ENCODE results near the gene RASA2.

The RASA2 gene

DNA sequence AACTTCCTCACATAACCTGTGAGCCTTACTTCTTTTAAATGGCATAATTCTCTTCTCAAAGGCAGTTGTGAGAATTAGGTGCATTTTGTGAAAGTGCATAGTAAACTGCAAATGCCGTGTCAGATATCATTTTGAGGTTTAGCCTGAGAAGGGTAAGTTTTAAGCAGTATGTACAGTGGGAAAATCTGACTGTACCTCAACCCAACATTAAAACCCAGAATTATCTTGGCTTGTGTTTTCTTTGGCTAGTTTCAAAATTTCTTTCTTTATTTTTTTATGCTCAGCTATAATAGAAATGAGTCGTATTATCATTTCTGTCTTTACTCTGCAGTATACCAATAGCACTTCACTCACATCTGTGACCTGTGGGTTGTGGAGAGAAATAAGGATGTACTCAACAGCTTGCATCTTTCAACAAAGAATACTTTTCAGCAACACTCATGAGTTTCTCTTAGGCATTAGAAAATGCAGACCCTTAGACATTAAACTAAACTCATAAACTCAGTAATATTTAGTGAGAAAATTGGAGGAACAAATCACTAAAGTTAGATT, 65.7 kb downstream of the RASA2 start:
- Histone ChIP-seq H3K79me2 (ENCODE audit: insufficient read depth, low read depth) (no peaks in the 10 kb centered on the region), H3K4me2 (no peak overlapping the region), H3K27ac (no peak overlapping the region), H3K36me3 (ENCODE audit: insufficient read depth) (no peaks in the 10 kb centered on the region), H3K4me1 (ENCODE audit: low read depth, poor library complexity, severe bottlenecking) (no peaks in the 10 kb centered on the region), H3K9ac (no peak overlapping the region), H3K27me3 (ENCODE audit: insufficient read depth, low read depth) (no peaks in the 10 kb centered on the region), H4K20me1 (ENCODE audit: insufficient read depth) (no peaks in the 10 kb centered on the region), H2AFZ (ENCODE audit: low read depth) (no peak overlapping the region), H3K4me3 (IDR thresholded peaks at IDR 0.05; ENCODE audit: insufficient read depth, low read depth, low read length) (no peak overlapping the region)
- TF ChIP-seq, protein P1, sequence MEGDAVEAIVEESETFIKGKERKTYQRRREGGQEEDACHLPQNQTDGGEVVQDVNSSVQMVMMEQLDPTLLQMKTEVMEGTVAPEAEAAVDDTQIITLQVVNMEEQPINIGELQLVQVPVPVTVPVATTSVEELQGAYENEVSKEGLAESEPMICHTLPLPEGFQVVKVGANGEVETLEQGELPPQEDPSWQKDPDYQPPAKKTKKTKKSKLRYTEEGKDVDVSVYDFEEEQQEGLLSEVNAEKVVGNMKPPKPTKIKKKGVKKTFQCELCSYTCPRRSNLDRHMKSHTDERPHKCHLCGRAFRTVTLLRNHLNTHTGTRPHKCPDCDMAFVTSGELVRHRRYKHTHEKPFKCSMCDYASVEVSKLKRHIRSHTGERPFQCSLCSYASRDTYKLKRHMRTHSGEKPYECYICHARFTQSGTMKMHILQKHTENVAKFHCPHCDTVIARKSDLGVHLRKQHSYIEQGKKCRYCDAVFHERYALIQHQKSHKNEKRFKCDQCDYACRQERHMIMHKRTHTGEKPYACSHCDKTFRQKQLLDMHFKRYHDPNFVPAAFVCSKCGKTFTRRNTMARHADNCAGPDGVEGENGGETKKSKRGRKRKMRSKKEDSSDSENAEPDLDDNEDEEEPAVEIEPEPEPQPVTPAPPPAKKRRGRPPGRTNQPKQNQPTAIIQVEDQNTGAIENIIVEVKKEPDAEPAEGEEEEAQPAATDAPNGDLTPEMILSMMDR (conservative IDR thresholded peaks at IDR 0.05; ENCODE audit: low read depth, low read length) = no peak

DNA sequence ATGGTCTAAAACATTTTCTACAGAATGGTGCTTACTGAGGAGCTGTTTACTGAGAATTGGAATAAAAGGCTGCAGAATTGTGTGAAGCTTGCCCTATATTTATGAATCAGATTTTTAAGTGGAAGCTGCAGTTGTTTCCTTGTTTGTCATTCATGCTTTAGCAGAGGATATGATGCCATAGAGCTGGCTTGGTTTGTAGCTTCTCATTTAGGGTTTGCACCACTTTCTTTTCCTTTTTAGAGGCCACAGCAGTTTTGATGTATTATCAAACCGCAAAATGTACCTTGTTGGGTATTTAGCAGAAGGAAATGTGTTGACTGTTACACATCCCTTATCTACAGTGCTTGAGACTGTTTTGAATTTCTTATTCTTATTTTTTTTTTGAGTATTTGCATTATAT, 66.2 kb downstream of the RASA2 start:
- Histone ChIP-seq H3K4me3 (IDR thresholded peaks at IDR 0.05; ENCODE audit: insufficient read depth, low read depth, low read length) (no peak overlapping the region), H3K27ac (no peak overlapping the region), H3K4me2 (no peak overlapping the region), H3K9ac (no peak overlapping the region), H3K4me1 (ENCODE audit: low read depth, poor library complexity, severe bottlenecking) (no peaks in the 10 kb centered on the region), H3K27me3 (ENCODE audit: insufficient read depth, low read depth) (no peaks in the 10 kb centered on the region), H2AFZ (ENCODE audit: low read depth) (no peak overlapping the region), H3K79me2 (ENCODE audit: insufficient read depth, low read depth) (no peaks in the 10 kb centered on the region), H4K20me1 (ENCODE audit: insufficient read depth) (no peaks in the 10 kb centered on the region), H3K36me3 (ENCODE audit: insufficient read depth) (no peaks in the 10 kb centered on the region)
- TF ChIP-seq, protein P1 (conservative IDR thresholded peaks at IDR 0.05; ENCODE audit: low read depth, low read length) = no peak

DNA sequence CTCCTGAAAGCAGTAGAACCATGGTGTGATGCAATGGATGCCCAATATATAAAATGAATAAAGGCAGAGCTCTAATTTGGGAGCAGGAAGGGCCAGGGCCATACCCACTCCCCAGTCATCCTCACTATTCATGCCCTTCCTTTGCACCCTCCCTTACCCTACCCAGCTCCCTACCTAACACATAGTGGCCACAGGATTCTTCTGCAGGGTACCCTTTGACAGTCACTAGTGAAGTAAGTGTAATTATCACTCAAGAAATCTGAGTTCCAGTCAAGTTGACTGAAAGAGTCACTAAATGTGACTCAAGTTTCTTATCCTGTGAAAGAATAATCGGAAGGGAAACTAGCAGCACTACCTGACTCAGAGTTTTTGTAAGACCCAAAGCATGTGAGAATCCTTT, 69.2 kb downstream of the RASA2 start:
- Histone ChIP-seq H3K4me1 (ENCODE audit: low read depth, poor library complexity, severe bottlenecking) (peaks cover 14% of the 10 kb centered on the region), H3K4me2 (no peak overlapping the region), H3K79me2 (ENCODE audit: insufficient read depth, low read depth) (no peaks in the 10 kb centered on the region), H3K4me3 (IDR thresholded peaks at IDR 0.05; ENCODE audit: insufficient read depth, low read depth, low read length) (no peak overlapping the region), H2AFZ (ENCODE audit: low read depth) (no peak overlapping the region), H4K20me1 (ENCODE audit: insufficient read depth) (no peaks in the 10 kb centered on the region), H3K27ac (no peak overlapping the region), H3K36me3 (ENCODE audit: insufficient read depth) (no peaks in the 10 kb centered on the region), H3K9ac (no peak overlapping the region), H3K27me3 (ENCODE audit: insufficient read depth, low read depth) (no peaks in the 10 kb centered on the region)
- TF ChIP-seq, protein P1 (conservative IDR thresholded peaks at IDR 0.05; ENCODE audit: low read depth, low read length) = no peak

DNA sequence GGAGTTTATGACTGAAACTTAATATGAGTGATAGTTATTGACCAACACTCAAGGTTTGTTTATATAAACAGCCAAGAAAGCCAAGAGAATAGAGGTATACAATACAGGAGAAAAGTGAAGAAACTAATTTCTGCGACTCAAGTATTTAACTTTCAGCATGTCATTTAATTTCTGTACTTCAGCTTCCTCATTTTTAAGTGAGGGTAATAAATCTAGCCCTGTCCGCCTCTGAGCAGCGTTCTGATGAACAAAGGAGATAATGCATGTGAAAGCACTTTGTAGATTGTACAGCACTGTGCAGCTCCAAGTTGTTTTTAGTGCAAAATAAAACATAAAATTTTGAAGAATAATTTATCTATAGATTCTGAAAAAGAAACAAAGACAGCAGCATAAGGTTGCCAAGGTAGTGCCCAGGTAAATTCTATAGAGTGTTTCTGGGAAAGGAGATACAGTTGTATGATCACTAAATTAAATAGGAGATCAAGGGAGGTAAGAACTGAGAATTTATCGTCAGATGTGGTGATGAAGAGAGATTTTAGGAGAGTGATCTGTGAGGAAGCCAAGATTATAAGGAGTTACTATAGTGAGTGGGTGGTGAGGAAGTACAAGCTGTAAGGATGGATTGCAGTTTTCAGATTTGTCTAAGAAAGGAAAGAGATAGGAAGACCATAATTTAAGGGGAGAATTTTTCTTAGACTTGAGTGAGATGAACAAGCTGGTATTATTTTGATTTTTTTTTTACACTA, 71.3 kb downstream of the RASA2 start:
- H3K4me3 ChIP-seq (IDR thresholded peaks at IDR 0.05; ENCODE audit: insufficient read depth, low read depth, low read length) = no peak overlapping the region
- no peak overlapping the region for H3K9ac ChIP-seq
- no peaks in the 10 kb centered on the region for H4K20me1 ChIP-seq (ENCODE audit: insufficient read depth)
- H3K27me3 ChIP-seq (ENCODE audit: insufficient read depth, low read depth) = no peaks in the 10 kb centered on the region
- no peak overlapping the region for H3K4me2 ChIP-seq
- H3K36me3 ChIP-seq (ENCODE audit: insufficient read depth) = no peaks in the 10 kb centered on the region
- H3K79me2 ChIP-seq (ENCODE audit: insufficient read depth, low read depth) = no peaks in the 10 kb centered on the region
- H2AFZ ChIP-seq (ENCODE audit: low read depth) = no peak overlapping the region
- TF ChIP-seq, protein P1 (conservative IDR thresholded peaks at IDR 0.05; ENCODE audit: low read depth, low read length) = no peak
- H3K27ac ChIP-seq = no peak overlapping the region
- peaks cover 14% of the 10 kb centered on the region for H3K4me1 ChIP-seq (ENCODE audit: low read depth, poor library complexity, severe bottlenecking)
